Sigmoid colon (tissue), 7 donors: ENCODE measurements around the gene DPM2. TPM values are rescaled to one million over a fixed set of nuclear protein-coding genes. Genes with fewer than 3 reads are reported as not detected.

Source experiments
- DNase-seq: peaks from one replicate; pipeline ENCODE4 v3.0.0-alpha.2; 2019
- H3K27ac ChIP-seq, 4 donors: fragments of 200-600 bp; sonication (generic); one replicate each; pipeline ENCODE4 v1.5.1; 2016 to 2019; ENCODE audit warnings: mild to moderate bottlenecking in 1 of 4
- H3K27me3 ChIP-seq, 3 donors: fragments of 200-600 bp; sonication (generic); one replicate each; pipeline ENCODE4 v1.5.1; 2019; ENCODE audit warnings: mild to moderate bottlenecking in 1 of 3
- H3K36me3 ChIP-seq, 4 donors: fragments of 200-600 bp; sonication (generic); one replicate each; pipeline ENCODE4 v1.5.1; 2016 to 2019
- H3K4me1 ChIP-seq, 4 donors: fragments of 200-600 bp; sonication (generic); one replicate each; pipeline ENCODE4 v1.5.1; 2017 to 2019
- H3K4me3 ChIP-seq, 4 donors: fragments of 200-600 bp; sonication (generic); one replicate each; pipeline ENCODE4 v1.5.1; 2017 to 2019; ENCODE audit warnings: mild to moderate bottlenecking in 2 of 4, moderate library complexity in 1 of 4
- H3K9me3 ChIP-seq, 4 donors: fragments of 200-600 bp in 3 of 4; sonication (generic) in 3 of 4; one replicate each; pipeline versions ENCODE4 v1.5.1 to v1.6.1; 2013 to 2019
- EP300 ChIP-seq, 4 donors: sonication (generic); formaldehyde crosslinking; IDR thresholded peaks; one replicate each; pipeline ENCODE4 v1.6.1; 2017; ENCODE audit warnings: antibody characterized with exemption in 4 of 4
- POLR2A ChIP-seq, 2 donors: fragments of 450-650 bp; IDR thresholded peaks; one replicate each; pipeline ENCODE4 v1.6.1; 2016; ENCODE audit warnings: antibody characterized with exemption in 2 of 2, mild to moderate bottlenecking in 2 of 2, moderate library complexity in 2 of 2
- POLR2AphosphoS5 ChIP-seq, 4 donors: sonication (generic); formaldehyde crosslinking; IDR thresholded peaks; one replicate each; pipeline ENCODE4 v1.6.1; 2017; ENCODE audit warnings: antibody characterized with exemption in 4 of 4
- WGBS, 2 donors: extraction: QIAGEN DNeasy Blood & Tissue Kit; methylation state at CpG; one replicate each; pipeline ENCODE4 v1.1.7; 2013; 5-methylcytosine and 5-hydroxymethylcytosine counted together
- intact Hi-C: fragments of 100-400 bp; cut with DNase I; formaldehyde crosslinking; loops from one replicate; pipeline ENCODE4 v1.15.1; 2023
- polyA plus RNA-seq, 3 donors: library from polyadenylated mRNA; stranded (reverse); fragments of 200-250 nt; gene quantifications; one replicate each; pipeline ENCODE4 v1.2.3, GENCODE V29; 2013
- total RNA-seq, 4 donors: library from RNA; depleted of rRNA; stranded (reverse); fragments of >200 nt; gene quantifications; one replicate each; pipeline ENCODE4 v1.1.0, GENCODE V29; 2016
- TF ChIP-seq, protein P1 (sequence below), 4 experiments: fragments of 450-650 bp in 3 of 4; fragments of 200-600 bp in 1 of 4; IDR thresholded peaks; one replicate each; pipeline ENCODE4 v1.5.1; 2016 to 2019; ENCODE audit warnings: antibody characterized with exemption in 4 of 4, mild to moderate bottlenecking in 3 of 4, moderate library complexity in 2 of 4
- donor health status: healthy with polysubstance abuse.
- donor health status: Bipolar disorder and iron deficiency.
- donor health status: healthy.

Gene DPM2
- total and polyA plus RNA-seq, 7 donors: 6.0 to 41.9 (median 11.9) TPM

- Histone ChIP-seq H3K4me1 (peaks cover 0 to 10% (median 7%) of the 10 kb centered on the region in 4 donors), H3K27ac (no peak overlapping the region), H3K36me3 (peaks cover 0 to 44% (median 20%) of the 10 kb centered on the region in 4 donors), H3K4me3 (no peak overlapping the region), H3K27me3 (no peaks in the 10 kb centered on the region), H3K9me3 (no peaks in the 10 kb centered on the region)
- WGBS, 2 donors: 19 to 67% methylated on average over 6 of the region's 6 CpGs
- intact Hi-C loops: no loop called here
- no peak for DNase-seq
- TF ChIP-seq POLR2AphosphoS5 (IDR thresholded peaks at IDR 0.05): no peak
- TF ChIP-seq POLR2A (IDR thresholded peaks at IDR 0.05): no peak
- TF ChIP-seq, protein P1, sequence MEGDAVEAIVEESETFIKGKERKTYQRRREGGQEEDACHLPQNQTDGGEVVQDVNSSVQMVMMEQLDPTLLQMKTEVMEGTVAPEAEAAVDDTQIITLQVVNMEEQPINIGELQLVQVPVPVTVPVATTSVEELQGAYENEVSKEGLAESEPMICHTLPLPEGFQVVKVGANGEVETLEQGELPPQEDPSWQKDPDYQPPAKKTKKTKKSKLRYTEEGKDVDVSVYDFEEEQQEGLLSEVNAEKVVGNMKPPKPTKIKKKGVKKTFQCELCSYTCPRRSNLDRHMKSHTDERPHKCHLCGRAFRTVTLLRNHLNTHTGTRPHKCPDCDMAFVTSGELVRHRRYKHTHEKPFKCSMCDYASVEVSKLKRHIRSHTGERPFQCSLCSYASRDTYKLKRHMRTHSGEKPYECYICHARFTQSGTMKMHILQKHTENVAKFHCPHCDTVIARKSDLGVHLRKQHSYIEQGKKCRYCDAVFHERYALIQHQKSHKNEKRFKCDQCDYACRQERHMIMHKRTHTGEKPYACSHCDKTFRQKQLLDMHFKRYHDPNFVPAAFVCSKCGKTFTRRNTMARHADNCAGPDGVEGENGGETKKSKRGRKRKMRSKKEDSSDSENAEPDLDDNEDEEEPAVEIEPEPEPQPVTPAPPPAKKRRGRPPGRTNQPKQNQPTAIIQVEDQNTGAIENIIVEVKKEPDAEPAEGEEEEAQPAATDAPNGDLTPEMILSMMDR (IDR thresholded peaks at IDR 0.05): no peak
- no peak for TF ChIP-seq EP300 (IDR thresholded peaks at IDR 0.05)
Measured at GRCh38 chr9:127910613-127911205, 26.9 kb downstream of the DPM2 start.

DNA sequence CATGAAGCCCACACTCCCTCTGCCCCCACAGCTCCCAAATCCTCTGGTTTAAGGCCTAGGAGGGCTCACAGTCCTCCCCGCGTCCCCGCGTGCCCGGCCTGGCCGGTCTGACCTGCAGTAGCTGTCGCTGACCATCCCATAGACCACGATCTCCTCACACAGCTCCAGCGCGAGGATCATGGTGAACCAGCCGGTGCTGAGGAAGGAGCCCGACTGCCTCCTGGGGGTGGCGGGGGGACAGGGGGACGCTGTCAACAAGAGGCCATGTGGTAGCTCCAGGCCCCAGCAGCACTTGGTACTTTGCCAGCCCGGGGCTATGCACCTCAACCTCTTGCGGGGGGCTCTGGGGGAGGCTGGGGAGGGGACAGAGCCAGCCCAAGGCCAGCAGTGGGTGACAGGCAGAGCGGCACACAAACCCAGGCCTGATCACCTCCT is 27.8 kb downstream of the DPM2 start:
- intact Hi-C loops: no loop called here
- Histone ChIP-seq H3K27ac (no peak overlapping the region), H3K9me3 (no peaks in the 10 kb centered on the region), H3K4me3 (no peak overlapping the region), H3K36me3 (peaks cover 0 to 44% (median 20%) of the 10 kb centered on the region in 4 donors), H3K27me3 (no peaks in the 10 kb centered on the region), H3K4me1 (peaks cover 0 to 4% (median 1%) of the 10 kb centered on the region in 4 donors)
- TF ChIP-seq POLR2AphosphoS5 (IDR thresholded peaks at IDR 0.05): no peak
- no peak for TF ChIP-seq EP300 (IDR thresholded peaks at IDR 0.05)
- TF ChIP-seq POLR2A (IDR thresholded peaks at IDR 0.05): no peak
- TF ChIP-seq, protein P1 (IDR thresholded peaks at IDR 0.05): no peak
- 89 to 93% methylated on average over 17 of the region's 17 CpGs for WGBS, 2 donors
- DNase-seq: no peak

DNA sequence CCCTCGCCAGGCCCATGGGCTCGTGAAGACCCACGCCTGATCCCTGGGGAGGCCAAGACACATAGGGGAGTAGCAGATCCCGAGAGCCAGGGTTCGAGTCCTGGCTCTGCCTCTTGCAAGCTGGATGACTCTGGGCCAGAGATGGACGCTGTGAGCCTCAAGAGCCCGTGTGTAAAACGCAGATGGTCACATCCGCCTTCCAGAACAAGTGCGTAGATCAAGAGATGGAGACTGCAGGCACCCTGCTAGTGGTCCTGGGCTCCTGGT is 29.1 kb downstream of the DPM2 start:
- no peak for DNase-seq
- TF ChIP-seq, protein P1 (IDR thresholded peaks at IDR 0.05): no peak
- TF ChIP-seq POLR2A (IDR thresholded peaks at IDR 0.05): no peak
- TF ChIP-seq POLR2AphosphoS5 (IDR thresholded peaks at IDR 0.05): no peak
- TF ChIP-seq EP300 (IDR thresholded peaks at IDR 0.05): no peak

DNA sequence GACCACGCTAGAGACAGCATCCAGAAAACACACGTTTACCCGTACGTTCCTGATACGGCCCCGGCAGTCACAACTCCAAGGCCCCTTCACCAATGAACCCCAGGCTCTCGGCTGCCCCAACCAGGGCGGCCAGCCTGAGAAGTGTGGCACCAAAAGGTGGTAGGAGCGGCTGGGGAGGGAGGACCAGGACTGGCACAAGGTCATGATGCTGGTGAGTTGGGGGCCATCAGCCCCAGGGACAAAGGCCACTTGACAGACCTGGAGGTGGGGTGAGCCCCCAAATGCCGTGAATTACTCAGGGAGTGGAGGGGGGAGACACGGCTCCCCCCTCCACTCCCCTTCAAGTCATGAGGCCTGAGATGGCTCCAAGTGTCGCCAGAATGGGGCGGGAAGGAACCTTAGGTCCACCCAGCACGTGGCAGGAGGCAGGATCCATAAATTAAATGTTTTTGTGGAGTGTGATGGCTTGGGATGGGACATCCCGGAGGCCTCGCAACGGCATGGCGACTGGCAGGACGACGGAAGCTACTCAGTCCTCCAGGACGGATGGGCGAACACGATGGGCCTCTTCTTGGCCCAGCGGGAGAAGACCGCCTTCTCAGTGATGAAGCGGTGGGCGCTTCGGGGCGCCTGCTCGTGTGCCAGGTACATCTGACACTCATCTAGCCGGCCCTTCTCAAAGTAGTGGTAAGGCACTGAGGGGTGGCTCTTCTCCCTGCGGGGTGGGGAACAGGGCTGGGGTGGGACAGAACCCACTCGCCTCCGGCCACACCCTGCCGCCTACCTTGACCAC is 29.6 kb downstream of the DPM2 start:
- Histone ChIP-seq H3K27ac (no peak overlapping the region), H3K4me1 (peaks cover 0 to 19% (median 14%) of the 10 kb centered on the region in 4 donors)
- intact Hi-C loops: no loop called here

More for the DNA sequence above, 29.1 kb downstream of the DPM2 start:
- no peaks in the 10 kb centered on the region for H3K27me3 ChIP-seq
- no peaks in the 10 kb centered on the region for H3K9me3 ChIP-seq
- H3K4me1 ChIP-seq: peaks cover 0 to 15% (median 12%) of the 10 kb centered on the region in 4 donors
- H3K27ac ChIP-seq: no peak overlapping the region
- peaks cover 0 to 44% (median 20%) of the 10 kb centered on the region in 4 donors for H3K36me3 ChIP-seq
- WGBS, 2 donors: 95 to 97% methylated on average over 10 of the region's 10 CpGs
- H3K4me3 ChIP-seq: no peak overlapping the region
- intact Hi-C loops: no loop called here

More for the DNA sequence above, 29.6 kb downstream of the DPM2 start:
- WGBS, 2 donors: 85 to 91% methylated on average over 35 of the region's 35 CpGs
- no peak for DNase-seq
- peaks cover 0 to 44% (median 20%) of the 10 kb centered on the region in 4 donors for H3K36me3 ChIP-seq
- H3K27me3 ChIP-seq: no peaks in the 10 kb centered on the region
- TF ChIP-seq, protein P1 (IDR thresholded peaks at IDR 0.05): no peak
- no peak for TF ChIP-seq POLR2AphosphoS5 (IDR thresholded peaks at IDR 0.05)
- H3K9me3 ChIP-seq: no peaks in the 10 kb centered on the region
- H3K4me3 ChIP-seq: no peak overlapping the region
